SKM-1 treated with dmso at 0.1 percent for 144 hours (cell line): ENCODE results near the gene AHRR.
"Not testable (repeated sequence)": the region's sequence is repeated elsewhere in the genome, so short reads cannot be mapped to it uniquely, and the experiment has no call there.

ENCODE experiments used
- DNase-seq: peaks from one replicate; lab custom pipeline; 2025; ENCODE audit not compliant: unreplicated experiment; lab: John Stamatoyannopoulos, UW

Gene AHRR

DNA sequence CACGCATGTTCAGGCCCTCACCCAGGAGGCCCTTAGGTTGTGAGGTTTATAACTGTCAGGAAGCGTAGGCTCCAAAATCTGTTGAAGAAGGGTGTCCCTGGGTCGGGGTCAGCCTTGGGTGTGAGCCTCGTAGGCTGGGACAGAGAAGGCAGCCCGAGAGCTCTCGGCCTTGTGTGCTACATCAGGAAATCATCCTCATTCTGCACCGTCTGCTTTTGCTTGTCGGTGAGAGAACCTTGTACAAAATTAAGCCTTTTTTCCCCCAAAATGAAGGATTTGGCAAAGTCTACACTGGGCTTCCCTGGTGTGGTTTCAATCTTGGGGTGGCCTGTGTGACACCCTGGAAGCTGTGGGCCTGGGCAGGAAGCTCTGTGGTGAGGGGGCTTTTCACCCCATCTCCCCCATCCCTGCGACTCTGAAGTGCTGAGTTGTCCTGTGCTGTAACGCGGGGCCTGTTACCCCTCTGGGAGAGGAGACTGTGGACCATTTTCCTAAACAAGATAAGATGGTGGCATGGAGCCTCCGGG lies 55.3 kb downstream of the AHRR start:
- DNase-seq: no peak

DNA sequence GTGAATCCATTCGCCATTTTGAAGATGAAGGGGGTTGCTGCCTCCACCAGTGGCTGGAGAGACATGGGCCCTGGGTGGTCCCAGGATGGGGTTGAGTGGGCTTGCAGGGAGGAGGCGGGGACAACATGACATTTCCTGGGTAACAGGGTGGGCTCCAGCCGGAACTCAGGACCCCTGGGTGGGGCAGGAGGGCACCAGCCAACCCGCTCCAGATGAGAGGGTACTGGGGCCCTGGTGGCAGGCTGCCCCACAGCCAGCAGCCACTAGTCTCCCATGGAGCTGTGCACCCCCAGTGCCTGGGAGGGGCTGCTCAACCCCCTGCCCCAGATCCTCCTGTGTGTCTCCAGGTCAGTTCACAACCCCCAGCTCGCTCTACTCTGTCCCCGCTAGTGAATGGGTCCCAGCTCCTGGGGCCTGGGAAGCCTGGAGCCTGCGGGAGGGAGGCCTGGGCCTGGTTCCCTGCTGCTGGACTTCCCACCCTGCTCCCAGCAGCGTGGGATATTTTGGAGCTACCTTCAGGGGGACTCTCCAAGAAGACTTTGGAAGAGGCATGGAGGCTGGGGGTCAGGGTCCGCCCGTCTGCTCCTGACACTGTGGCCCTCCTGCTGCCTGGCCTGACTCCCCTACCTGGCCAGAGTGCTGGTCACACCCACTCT lies 55.9 kb downstream of the AHRR start:
- DNase-seq: no peak

DNA sequence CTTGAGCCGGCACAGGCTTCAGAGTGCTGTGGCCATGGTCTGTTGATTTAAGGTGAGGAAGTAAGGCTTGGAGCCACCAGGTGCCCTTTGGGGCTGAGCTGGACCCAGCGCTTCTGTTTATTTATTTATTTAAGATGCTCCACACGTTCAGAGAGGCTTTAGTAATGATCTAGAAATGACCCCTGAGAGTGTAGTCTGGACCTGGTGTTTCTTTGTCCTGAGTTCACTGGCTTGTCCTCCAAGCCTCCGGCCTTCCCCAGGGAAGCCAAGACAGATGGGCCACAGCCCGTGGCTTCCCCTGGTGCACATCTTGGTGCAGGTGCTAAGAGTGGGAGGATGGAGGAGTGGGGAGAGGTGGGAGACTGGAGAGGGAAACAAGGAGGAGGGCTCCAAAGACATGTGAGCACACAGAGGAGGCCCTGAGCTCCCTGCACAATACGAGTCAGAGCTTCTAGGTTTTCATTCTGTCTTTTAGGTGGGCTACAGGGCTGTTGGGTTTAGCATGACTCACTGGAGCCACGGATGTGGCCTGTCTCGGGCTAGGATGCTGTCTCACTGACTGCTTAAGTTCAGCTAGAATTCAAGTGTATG lies 56.9 kb downstream of the AHRR start:
- DNase-seq: no peak

DNA sequence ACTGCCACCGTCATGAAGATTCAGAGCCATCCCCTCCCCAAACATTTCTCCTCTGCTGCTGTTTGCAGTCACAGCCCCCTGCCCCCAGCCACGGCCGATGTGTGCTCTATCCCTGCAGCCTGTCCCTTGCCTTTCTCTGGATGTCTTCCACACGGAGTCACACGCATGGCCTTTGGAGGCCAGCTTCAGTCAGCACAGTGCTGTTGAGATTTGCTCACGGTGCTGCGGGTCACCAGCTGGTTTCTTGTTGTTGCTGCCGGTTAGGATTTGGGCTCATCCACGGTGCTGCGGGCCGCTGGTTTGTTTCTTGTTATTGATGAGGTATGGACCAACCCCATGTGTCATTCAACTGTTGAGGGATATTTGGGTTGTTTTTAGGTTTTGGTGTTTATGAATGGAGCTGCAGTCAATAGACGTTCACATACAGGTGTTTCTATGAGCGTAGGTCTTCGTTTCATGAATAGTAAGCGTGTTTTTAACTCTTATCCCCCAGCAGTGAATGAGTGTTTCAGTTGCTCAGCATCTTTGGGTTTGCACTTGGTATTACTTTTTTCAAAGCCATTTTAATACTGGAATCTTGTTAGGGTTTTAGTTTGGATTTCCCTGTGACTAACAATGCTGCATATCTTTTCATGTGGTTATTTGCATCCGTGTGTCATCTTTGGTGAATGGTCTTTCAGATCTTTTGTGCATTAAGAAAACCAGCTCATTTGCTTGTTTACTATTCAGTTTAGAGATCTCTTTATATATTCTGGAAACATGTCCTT lies 57.6 kb downstream of the AHRR start:
- DNase-seq: no peak

GRCh38 chr5:380701-381309 lies 59.3 kb downstream of the AHRR start:
- DNase-seq: peak; percentile 26

DNA sequence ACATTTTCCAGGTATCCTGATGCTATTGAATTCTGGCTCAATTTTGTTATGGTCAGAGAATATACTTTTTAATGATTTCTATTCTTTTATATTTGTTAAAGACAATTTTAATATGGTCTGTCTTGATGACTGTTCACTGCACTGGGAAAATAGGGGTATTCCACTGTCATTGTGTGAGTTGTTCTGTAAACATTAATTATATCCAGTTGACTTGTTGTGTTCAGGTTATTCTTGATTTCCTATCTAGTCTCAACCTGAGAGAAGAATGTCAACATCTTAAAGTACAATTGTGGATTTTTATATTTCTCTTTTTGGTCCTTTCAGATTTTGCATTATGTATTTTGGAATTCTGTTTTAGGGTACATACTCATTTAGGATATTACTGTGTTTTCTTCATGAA lies 61.6 kb downstream of the AHRR start:
- DNase-seq: no peak

GRCh38 chr5:383621-384020 lies 62.1 kb downstream of the AHRR start:
- no peak for DNase-seq

- DNase-seq: not testable (repeated sequence)
Measured at GRCh38 chr5:384576-384975, 63.1 kb downstream of the AHRR start.

DNA sequence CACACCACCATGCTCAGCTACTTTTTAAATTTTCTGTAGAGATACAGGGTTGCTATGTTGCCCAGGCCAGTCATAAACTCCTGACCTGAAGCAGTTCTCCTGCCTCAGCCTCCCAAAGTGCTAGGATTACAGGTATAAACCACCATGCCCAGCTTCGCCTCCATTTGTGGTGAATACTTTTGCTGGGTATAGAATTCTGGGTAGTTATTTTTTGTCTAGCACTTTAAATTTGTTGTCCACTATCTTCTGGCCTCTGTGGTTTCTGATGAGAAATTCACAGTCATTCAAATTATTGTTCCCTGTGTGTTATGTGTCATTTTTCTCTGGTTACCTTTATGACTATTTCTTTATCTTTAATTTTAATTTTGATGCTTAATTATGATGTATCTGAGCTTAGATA lies 63.8 kb downstream of the AHRR start:
- no peak for DNase-seq

GRCh38 chr5:386432-387341 lies 65.2 kb downstream of the AHRR start:
- no peak for DNase-seq

GRCh38 chr5:387491-388265 lies 66.2 kb downstream of the AHRR start:
- no peak for DNase-seq

GRCh38 chr5:388266-389196 lies 67.0 kb downstream of the AHRR start:
- no peak for DNase-seq

DNA sequence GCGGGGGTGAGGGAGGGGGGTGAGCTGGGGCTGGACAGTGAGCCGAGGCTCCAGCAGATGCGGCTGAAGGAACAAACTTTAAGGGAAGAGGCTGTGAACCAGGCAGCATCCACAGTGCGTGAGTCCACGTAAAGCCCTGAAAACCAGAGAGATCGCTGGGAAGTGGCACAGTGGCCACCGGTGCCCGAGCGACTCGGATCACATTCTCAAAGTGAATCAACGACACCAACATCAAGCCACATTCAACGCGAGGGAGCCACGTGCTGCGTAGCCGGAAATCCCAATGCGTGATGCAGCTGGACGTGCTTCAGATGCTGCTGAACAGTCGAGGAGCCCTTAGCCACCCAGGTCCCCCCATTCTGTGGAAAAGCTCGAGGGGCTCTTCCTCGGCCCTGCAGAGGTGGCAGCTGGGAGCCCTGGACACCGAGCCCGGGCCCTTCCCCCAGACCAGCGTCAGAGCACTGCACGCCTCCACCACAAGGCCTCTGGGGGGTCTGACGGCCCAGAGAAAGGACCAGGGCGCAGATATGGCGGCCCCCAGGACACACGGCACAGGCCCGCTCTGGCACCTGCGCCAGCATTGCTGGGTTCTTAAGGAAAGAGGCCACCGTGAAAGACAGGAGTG lies 67.8 kb downstream of the AHRR start:
- no peak for DNase-seq

DNA sequence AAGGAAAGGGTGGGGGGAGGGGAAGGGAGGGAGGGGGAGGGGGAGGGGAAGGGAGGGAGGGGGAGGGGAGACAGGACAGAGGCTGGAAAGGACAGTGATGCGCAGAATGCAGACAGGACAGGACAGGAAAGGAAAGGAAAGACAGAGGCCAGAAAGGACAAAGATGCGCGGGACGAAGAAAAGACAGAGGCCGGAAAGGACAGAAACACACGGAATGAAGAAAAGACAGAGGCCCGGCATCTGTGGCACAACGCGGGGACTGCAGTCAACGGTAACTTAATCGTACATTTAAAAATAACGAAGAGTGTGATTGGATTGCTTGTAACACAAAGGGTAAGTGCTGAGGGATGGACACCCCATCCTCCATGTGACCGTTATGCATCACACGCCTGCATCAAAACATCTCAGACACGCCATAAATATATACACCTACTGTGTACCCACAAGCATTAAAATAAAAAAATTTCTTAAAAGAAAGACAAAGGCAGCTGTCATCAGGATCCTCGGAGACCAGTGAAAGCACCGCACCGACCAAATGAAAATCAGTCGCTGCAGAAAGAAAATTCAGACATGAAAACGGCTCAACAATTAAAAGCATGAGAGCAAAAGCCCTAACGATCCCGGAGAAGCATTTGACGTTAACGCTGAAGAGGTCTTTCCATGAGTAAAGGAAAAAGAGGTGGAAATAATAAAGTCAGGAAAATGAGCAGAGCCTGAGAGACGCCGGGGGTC lies 68.5 kb downstream of the AHRR start:
- DNase-seq: no peak

- DNase-seq: no peak
Measured at GRCh38 chr5:390623-391491, 69.3 kb downstream of the AHRR start.

DNA sequence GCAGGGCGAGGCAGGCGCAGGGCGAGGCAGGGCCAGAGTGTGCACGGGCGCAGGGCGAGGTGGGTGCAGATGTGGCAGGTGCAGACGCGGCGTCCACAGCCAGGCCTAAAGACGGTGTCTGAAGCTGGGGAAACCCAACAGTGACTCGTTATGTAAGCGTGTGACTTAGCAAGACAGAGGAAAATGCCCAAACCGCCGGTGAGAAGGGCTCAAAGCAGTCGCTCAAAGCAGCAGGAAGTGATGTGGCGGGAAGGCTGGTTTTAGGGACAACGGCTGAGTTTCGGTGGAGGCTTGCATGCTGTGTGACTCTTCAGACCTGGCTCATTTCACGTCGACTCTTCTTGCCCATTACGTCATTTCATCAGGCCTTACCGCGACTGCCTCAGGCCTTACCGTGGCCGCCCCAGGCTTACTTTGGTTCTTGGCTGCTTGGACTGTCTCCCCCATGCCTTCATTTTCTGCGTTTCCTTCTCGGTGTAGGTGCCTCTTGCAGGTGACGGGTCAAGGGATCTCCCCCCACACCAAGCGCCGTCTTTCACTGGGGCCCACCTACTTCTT lies 71.0 kb downstream of the AHRR start:
- peak; percentile 78 for DNase-seq
